K562 (cell line): Measurements from ENCODE around the gene DUOXA2.

ENCODE experiments used
- EP300 ChIP-seq: IDR thresholded peaks from 2 replicates; pipeline ENCODE4 v1.6.1; 2012; ENCODE audit warnings: low read length, improper control_type of control experiment
- L3MBTL2 ChIP-seq: fragments of 450-650 bp; IDR thresholded peaks from 2 replicates; pipeline ENCODE4 v1.6.1; 2016; ENCODE audit warnings: mild to moderate bottlenecking, moderate library complexity
- POLR2AphosphoS5 ChIP-seq: IDR thresholded peaks from 2 replicates; pipeline ENCODE4 v1.6.1; 2011; ENCODE audit warnings: mild to moderate bottlenecking, low read depth, low read length, moderate library complexity; ENCODE audit not compliant: control insufficient read depth, insufficient read depth
- TF ChIP-seq, protein P1 (sequence below), 3 experiments: IDR thresholded peaks in 2 of 3; conservative IDR thresholded peaks in 1 of 3; 2 replicates each; pipeline ENCODE4 v1.5.1; 2011 to 2012; ENCODE audit warnings: low read length in 3 of 3, mild to moderate bottlenecking in 3 of 3, control low read depth in 2 of 3, improper control_type of control experiment in 1 of 3, inconsistent platforms in 1 of 3, low read depth in 1 of 3, mixed read lengths in 1 of 3, moderate library complexity in 1 of 3; ENCODE audit not compliant: insufficient read depth in 2 of 3
- TF ChIP-seq, protein P2 (sequence below): sonication (generic); formaldehyde crosslinking; IDR thresholded peaks from 2 replicates; pipeline ENCODE4 v1.8.1; 2023; ENCODE audit warnings: mild to moderate bottlenecking, missing genetic modification reagents
- TF ChIP-seq, protein P3 (sequence below): sonication (generic); formaldehyde crosslinking; IDR thresholded peaks from 2 replicates; pipeline ENCODE4 v1.8.0; 2022; ENCODE audit warnings: mild to moderate bottlenecking, missing genetic modification reagents

DNA sequence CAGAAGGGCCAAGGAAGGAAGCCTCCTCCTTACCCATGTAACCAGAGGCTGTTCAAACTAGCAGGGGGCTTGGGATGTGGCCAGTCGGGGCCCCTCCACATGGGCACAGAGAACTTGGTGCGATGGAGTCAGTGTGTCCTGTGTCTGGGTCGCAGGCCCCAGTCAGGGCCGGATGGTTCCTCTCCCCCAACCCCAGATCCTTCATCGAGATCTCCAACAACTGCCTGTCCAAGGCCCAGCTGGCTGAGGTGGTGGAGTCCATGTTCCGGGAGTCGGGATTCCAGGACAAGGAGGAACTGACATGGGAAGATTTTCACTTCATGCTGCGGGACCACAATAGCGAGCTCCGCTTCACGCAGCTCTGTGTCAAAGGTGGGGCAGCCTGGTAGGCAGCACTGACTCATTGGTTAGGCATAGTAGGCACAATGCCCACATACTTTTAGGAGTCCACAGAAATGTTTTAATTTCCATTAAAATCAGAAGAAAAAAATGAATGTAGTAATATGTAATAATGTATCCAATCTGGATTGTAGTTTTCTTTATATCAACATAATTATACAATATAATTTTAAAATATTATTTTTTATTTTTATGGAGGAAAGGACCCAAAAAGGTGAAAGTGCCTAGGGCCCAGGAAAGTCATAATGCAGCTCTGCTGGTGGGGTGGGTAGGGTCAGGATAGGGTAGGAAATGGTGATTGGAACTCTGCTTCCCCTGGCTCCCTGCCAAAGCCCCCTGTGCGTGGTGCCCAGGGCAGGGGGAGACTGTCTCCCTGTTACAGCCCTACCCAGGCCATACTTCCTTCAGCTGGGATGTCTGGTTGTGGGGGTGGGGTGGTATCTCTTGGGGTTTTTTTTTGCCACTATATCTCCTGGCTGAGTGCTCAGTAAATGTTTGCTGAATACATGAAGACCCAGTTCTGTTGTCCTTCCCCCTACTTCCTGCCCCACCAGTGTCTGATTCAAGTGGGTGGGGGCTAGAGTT, 34.2 kb downstream of the DUOXA2 start:
- TF ChIP-seq, protein P1, sequence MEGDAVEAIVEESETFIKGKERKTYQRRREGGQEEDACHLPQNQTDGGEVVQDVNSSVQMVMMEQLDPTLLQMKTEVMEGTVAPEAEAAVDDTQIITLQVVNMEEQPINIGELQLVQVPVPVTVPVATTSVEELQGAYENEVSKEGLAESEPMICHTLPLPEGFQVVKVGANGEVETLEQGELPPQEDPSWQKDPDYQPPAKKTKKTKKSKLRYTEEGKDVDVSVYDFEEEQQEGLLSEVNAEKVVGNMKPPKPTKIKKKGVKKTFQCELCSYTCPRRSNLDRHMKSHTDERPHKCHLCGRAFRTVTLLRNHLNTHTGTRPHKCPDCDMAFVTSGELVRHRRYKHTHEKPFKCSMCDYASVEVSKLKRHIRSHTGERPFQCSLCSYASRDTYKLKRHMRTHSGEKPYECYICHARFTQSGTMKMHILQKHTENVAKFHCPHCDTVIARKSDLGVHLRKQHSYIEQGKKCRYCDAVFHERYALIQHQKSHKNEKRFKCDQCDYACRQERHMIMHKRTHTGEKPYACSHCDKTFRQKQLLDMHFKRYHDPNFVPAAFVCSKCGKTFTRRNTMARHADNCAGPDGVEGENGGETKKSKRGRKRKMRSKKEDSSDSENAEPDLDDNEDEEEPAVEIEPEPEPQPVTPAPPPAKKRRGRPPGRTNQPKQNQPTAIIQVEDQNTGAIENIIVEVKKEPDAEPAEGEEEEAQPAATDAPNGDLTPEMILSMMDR (IDR thresholded peaks at IDR 0.05 in 2 of 3, conservative IDR thresholded peaks at IDR 0.05 in 1 of 3; ENCODE audit: insufficient read depth in 2 of 3, low read depth in 1 of 3, low read length in 3 of 3): no peak
- TF ChIP-seq POLR2AphosphoS5 (no peak), L3MBTL2 (no peak), EP300 (no peak)
- TF ChIP-seq, protein P2, sequence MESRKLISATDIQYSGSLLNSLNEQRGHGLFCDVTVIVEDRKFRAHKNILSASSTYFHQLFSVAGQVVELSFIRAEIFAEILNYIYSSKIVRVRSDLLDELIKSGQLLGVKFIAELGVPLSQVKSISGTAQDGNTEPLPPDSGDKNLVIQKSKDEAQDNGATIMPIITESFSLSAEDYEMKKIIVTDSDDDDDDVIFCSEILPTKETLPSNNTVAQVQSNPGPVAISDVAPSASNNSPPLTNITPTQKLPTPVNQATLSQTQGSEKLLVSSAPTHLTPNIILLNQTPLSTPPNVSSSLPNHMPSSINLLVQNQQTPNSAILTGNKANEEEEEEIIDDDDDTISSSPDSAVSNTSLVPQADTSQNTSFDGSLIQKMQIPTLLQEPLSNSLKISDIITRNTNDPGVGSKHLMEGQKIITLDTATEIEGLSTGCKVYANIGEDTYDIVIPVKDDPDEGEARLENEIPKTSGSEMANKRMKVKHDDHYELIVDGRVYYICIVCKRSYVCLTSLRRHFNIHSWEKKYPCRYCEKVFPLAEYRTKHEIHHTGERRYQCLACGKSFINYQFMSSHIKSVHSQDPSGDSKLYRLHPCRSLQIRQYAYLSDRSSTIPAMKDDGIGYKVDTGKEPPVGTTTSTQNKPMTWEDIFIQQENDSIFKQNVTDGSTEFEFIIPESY: no peak
- TF ChIP-seq, protein P3, sequence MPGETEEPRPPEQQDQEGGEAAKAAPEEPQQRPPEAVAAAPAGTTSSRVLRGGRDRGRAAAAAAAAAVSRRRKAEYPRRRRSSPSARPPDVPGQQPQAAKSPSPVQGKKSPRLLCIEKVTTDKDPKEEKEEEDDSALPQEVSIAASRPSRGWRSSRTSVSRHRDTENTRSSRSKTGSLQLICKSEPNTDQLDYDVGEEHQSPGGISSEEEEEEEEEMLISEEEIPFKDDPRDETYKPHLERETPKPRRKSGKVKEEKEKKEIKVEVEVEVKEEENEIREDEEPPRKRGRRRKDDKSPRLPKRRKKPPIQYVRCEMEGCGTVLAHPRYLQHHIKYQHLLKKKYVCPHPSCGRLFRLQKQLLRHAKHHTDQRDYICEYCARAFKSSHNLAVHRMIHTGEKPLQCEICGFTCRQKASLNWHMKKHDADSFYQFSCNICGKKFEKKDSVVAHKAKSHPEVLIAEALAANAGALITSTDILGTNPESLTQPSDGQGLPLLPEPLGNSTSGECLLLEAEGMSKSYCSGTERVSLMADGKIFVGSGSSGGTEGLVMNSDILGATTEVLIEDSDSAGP (CRISPR knock-in tag): no peak
